ENCODE results near the gene CD8B.

DNA sequence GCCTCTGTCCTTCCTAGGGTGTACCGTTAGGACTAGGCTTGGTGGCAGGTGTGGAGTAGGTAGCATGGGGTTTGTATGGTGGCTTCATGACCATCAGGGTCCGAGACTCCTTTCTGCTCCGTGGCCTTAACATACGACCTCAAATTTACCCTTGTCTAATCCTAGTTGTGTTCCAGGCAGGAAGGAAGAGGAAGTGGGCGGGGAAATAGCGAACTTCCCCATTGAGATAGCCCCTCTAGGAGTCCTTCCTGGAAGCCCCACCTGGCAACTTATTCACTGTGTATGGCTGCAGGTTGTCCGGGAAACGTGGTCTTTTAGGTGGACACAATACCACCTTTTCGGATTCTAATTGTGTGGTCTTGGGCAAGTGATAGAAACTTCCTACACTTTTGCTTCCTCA is 80.3 kb downstream of the CD8B start:
- TF ChIP-seq CTCF (IDR thresholded peaks at IDR 0.05) = no peak
- TF ChIP-seq POLR2A (IDR thresholded peaks at IDR 0.05) = no peak

Measured in body of pancreas (tissue), 4 donors.